Stimulated activated CD4-positive, alpha-beta T cell treated with anti-CD3 and anti-CD28 coated beads, TNF-alpha, amount 100 ng/mL, for 1 hour (primary cell): ENCODE results near the gene CCNYL1.
"Not testable (repeated sequence)": the region's sequence is repeated elsewhere in the genome, so short reads cannot be mapped to it uniquely, and the experiment has no call there.

Source experiments
- DNase-seq, 3 donors: peaks; one replicate each; pipeline ENCODE4 v3.0.0-alpha.2; 2020; ENCODE audit warnings: low read depth in 3 of 3, low spot score in 1 of 3

CCNYL1 gene

GRCh38 chr2:207710814-207711740 is at the start of gene CCNYL1:
CCNYL1 (plus strand) TSS chr2:207711640; CDS start chr2:207711897, 257 bp downstream.
- peak; percentile 84 to 95 (median 94) for DNase-seq

- no peak for DNase-seq
These were observed 49.2 kb upstream of the CCNYL1 start for GRCh38 chr2:207662203-207662602.

- DNase-seq = no peak
These were observed 47.4 kb upstream of the CCNYL1 start for GRCh38 chr2:207663870-207664545.

GRCh38 chr2:207670887-207671286 is 40.6 kb upstream of the CCNYL1 start:
- DNase-seq = no peak

- DNase-seq = no peak
These were observed 38.0 kb upstream of the CCNYL1 start for GRCh38 chr2:207673431-207673830.

- no peak for DNase-seq
These were observed 37.1 kb upstream of the CCNYL1 start for GRCh38 chr2:207674266-207674774.

- DNase-seq = no peak
These were observed 36.6 kb upstream of the CCNYL1 start for GRCh38 chr2:207674826-207675225.

GRCh38 chr2:207676827-207677354 is 34.5 kb upstream of the CCNYL1 start:
- DNase-seq = no peak

- DNase-seq = no peak
These were observed 30.0 kb upstream of the CCNYL1 start for GRCh38 chr2:207681431-207681830.

GRCh38 chr2:207682557-207682956 is 28.9 kb upstream of the CCNYL1 start:
- no peak for DNase-seq

- DNase-seq = no peak
These were observed 28.0 kb upstream of the CCNYL1 start for GRCh38 chr2:207683438-207683837.

- no peak for DNase-seq
These were observed 27.4 kb upstream of the CCNYL1 start for GRCh38 chr2:207683879-207684627.

GRCh38 chr2:207686812-207687211 is 24.6 kb upstream of the CCNYL1 start:
- DNase-seq = no peak

- no peak for DNase-seq
These were observed 22.8 kb upstream of the CCNYL1 start for GRCh38 chr2:207688597-207688996.

GRCh38 chr2:207690845-207691461 is 20.5 kb upstream of the CCNYL1 start:
- not testable (repeated sequence) for DNase-seq

GRCh38 chr2:207692206-207693065 is 19.0 kb upstream of the CCNYL1 start:
- peak in 2 of 3 donors; percentile 11 to 20 for DNase-seq

GRCh38 chr2:207693641-207694249 is 17.7 kb upstream of the CCNYL1 start:
- no peak for DNase-seq

GRCh38 chr2:207694811-207695281 is 16.6 kb upstream of the CCNYL1 start:
- no peak for DNase-seq

GRCh38 chr2:207695293-207695692 is 16.1 kb upstream of the CCNYL1 start:
- no peak for DNase-seq
